IPS-NIHi7 (cell line): ENCODE measurements around the gene MYO9B.

Experiments
- DNase-seq: peaks from one replicate; pipeline ENCODE4 v3.0.0; 2012; ENCODE audit warnings: mixed read lengths; ENCODE audit errors: extremely low spot score

The MYO9B gene

GRCh38 chr19:17213334-17213733 is 137.8 kb downstream of the MYO9B start:
- DNase-seq = no peak

GRCh38 chr19:17214508-17215126 is 139.0 kb downstream of the MYO9B start:
- DNase-seq = no peak

DNA sequence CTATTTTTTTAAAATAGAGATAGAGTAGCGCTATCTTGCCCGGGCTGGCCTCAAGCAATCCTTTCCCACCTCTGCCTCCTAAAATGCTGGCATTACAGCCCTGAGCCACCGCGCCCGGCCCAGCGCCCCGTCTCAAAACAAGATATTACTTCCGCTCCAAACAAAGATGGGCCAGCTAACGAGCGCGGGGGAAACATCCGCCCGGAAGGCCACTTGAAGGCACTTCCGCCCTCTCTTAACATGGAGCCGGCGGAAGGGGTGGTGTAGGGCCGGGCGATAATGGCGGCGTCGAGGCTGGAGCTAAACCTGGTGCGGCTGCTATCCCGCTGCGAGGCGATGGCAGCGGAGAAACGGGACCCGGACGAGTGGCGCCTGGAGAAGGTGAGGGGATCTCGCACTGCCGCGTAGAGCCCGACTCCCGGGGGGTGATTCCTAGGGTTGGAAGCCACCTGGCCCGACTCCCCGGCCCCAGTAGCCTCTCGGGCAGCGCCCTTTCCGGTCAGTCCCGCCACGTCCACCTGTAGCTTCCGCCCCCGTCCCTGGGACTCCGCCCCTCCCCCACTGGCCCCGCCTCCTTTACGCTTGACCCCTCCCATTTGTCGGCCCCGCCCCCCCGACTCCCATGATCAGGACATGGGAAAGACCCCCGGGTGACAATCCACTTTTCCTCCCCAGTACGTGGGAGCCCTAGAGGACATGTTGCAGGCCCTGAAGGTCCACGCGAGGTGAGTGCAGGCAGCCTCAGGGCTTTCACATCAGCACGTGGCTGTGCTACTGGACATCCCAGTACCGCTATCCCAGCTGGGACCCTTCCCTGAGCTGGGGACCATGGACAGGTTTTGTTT is 139.8 kb downstream of the MYO9B start, which contains the start of gene USE1:
USE1 (plus strand) TSS at position 231 of the 845 bp plus-strand sequence; CDS start at position 280, 49 bp downstream.
- DNase-seq = peak; percentile 90

- DNase-seq = no peak
Measured at GRCh38 chr19:17216058-17216670, 140.6 kb downstream of the MYO9B start.

GRCh38 chr19:17219286-17219685 is 143.7 kb downstream of the MYO9B start:
- DNase-seq = no peak

DNA sequence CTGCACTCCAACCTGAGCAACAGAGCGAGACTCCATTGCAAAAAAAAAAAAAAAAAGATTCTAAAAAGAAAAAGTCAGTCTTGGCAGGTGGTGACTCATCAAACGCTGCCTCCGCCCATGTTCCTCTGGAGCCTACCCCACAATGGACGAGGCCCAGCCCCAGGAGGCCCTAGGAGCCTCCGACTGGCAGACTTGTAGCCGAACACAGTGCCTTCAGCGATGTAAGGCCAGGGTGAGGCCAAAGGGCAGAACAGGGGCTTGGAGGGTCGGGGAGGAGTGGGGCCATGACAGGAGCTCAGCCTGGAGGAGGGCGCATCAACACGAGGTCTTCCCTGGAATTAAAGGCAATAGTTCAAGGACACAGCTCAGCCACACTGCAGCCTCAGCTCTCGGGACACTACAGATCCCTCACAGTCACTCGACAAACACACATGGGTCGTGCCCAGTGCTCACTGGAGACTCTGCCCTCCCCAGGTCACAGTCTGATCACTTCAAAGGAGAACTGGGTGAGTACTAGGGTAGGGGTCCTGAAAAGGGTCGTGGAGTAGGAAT is 144.7 kb downstream of the MYO9B start:
- DNase-seq = no peak

GRCh38 chr19:17225053-17225452 is 149.5 kb downstream of the MYO9B start:
- DNase-seq = no peak

- peak; percentile 92 for DNase-seq
Measured at GRCh38 chr19:17226002-17226933, 150.7 kb downstream of the MYO9B start, which contains the start of gene OCEL1. OCEL1 (plus strand) TSS chr19:17226226; CDS start chr19:17226248, 22 bp downstream.

GRCh38 chr19:17227798-17228367 is 152.3 kb downstream of the MYO9B start:
- DNase-seq = no peak

DNA sequence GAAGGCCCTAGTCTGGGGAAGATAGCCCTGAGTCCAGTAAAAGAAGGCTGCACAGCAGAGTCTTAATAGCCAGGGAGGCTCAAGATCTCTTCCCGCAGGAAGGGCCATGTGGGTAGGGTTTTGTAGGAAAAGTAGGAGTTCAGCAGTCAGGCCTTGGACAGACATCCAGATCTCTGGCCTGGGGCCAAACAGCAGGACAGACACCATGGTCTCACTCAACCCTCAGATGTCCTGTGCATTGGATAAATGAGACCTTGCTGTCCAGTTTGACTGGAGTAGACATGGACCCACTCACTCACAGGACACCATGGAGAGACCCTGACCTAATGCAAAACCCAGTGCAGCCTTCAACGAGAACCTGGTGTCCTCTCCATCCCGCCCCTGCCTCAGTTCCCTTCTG is 154.3 kb downstream of the MYO9B start:
- no peak for DNase-seq

DNA sequence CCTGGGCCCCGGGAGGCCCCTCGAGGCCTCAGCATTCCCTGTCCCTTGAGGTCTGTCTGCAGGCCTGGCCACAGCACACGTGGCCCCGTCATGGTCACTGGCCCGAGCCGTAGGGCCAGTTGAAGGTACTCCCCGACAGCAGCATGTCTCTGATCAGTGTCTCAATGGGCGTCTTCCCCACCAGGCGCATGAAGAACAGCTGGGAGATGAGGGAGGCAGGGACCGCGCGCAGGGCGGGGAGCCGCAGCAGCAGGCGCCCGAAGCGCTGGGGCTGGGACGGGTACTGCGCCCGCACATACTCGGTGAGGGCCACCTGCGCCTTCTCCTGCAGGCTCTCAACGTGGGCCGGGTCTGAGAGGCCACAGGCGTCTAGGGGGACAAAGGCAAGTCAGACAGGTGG is 156.7 kb downstream of the MYO9B start:
- DNase-seq = no peak

- peak; percentile 73 for DNase-seq
Measured at GRCh38 chr19:17234911-17235299, 159.3 kb downstream of the MYO9B start.

DNA sequence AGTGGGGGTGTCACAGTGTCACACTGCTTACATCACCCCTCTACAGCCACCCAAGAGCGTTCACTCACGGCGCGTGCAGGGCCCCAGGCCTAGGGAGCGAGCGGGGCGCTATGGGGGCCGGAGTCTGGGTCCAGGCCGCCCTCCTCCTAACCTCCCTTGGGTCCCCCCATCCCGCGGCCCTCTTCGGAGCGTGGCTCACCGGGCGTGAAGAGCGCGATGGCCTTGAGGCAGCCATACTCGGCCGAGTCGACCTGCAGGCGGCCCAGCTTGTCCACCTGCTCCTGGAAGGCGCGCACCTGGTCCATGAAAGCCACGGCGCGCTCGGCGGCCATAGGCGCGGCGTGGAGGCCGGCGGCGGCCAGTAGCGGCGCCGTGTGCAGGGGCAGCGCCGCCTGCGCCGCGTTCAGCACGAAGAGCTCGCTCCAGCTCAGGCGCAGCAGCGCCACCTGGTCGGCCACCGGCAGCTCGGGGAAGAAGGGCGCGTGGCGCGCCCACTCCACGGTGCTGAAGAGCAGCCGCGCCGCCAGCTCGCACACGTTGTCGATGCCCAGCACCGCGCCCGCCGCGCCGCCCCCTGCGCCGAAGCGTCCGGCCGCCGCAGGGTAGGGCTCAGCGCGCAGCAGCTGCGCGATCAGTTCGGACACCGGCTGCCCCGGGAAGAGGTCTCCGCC is 159.9 kb downstream of the MYO9B start:
- DNase-seq = peak; percentile 24

DNA sequence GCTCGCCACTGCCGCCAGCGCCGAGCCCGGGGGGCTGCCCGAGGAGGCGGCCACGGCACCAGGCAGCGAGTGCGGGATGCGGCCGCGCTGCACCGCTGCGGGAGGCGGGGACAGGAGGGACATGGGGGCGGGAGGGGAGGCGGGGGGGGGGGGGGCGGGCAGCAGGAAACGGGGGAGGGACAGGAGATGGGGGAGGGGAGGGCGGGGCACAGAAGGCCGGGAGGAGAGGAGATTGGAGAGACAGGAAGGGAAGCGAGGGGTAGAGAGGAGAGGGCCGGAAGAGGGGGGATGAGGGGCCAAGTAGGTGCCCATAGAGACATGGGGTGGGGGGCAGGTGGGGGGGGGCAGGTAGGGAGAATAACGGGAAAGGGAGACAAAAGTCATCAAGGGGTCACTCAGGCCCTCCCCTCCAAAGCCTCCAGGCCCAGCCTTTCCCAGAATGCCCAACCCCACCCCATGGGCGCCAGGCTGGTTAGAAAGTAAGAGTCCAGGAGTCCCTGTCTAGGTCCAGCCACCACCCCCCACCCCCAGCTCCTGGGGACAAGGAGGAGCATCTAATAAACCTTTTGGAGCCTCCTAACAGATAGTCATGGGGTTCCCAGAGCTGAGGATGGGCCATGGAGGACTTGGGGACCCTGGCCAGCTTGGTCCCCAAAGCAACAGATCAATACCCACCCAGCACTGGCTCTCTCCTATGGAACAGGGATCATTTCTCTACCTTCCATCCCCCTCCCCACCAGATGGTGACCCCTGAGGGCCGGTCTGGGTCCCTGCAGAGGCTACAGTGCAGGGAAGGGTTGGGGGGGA is 160.6 kb downstream of the MYO9B start:
- DNase-seq = peak; percentile 68

GRCh38 chr19:17236811-17237543 is 161.4 kb downstream of the MYO9B start:
- no peak for DNase-seq

- DNase-seq = no peak
Measured at GRCh38 chr19:17237747-17238706, 162.4 kb downstream of the MYO9B start.

DNA sequence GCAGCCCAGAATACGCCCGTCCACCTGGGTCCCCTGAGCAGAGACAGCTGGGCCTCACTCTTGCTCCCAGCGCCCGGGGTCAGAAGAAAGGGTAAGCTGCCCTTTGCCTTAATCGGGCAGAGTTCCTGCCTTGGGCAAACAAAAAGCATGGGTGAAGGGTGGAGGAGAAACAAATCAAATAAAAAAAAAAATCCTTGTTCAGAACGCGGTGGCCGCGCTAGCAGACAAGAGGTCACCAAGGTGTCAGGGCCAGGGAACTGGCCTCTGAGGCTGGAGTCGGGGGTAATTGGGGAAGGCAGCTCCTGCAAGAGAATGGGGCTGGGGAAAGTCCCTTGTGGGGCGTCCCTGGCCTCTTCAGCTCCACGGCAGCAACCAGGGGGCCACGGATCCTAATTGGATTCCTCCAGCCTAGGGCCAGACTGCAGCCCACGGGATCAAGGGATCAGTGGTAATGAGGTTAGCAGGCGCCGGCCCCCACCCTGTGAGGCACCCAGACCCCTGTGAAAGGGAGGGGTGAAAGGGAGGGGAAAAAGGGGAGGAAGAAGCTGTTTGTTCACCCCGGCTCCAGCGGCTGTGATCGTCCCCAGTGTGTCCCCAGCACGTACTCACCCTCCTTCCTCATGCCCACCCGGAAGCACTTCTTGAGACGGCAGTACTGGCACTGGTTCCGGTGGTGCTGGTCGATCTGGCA is 164.6 kb downstream of the MYO9B start:
- DNase-seq = no peak
